HG03139 (cell line): Measurements from ENCODE around the gene TTK.
"Not testable (repeated sequence)": the region's sequence is repeated elsewhere in the genome, so short reads cannot be mapped to it uniquely, and the experiment has no call there.

Experiments
- ATAC-seq: cut with Tn5 transposase; IDR thresholded peaks from one replicate; pipeline ENCODE4 v1.9.1; 2021; ENCODE audit not compliant: unreplicated experiment

TTK gene

GRCh38 chr6:80021131-80021530 lies 16.7 kb downstream of the TTK start:
- no peak for ATAC-seq

GRCh38 chr6:80021591-80021990 lies 17.1 kb downstream of the TTK start:
- no peak for ATAC-seq

GRCh38 chr6:80022803-80023202 lies 18.4 kb downstream of the TTK start:
- no peak for ATAC-seq

GRCh38 chr6:80028589-80028988 lies 24.1 kb downstream of the TTK start:
- ATAC-seq = no peak

GRCh38 chr6:80029470-80029869 lies 25.0 kb downstream of the TTK start:
- peak; percentile 79 for ATAC-seq

GRCh38 chr6:80048220-80048619 lies 43.8 kb downstream of the TTK start:
- not testable (repeated sequence) for ATAC-seq

- ATAC-seq = no peak
Measured at GRCh38 chr6:80060774-80061173, 56.3 kb downstream of the TTK start.

- ATAC-seq = not testable (repeated sequence)
Measured at GRCh38 chr6:80068146-80068545, 63.7 kb downstream of the TTK start.

GRCh38 chr6:80070431-80070830 lies 66.0 kb downstream of the TTK start:
- ATAC-seq = not testable (repeated sequence)

- no peak for ATAC-seq
Measured at GRCh38 chr6:80077067-80077466, 72.6 kb downstream of the TTK start.

GRCh38 chr6:80088637-80089036 lies 84.2 kb downstream of the TTK start:
- no peak for ATAC-seq

GRCh38 chr6:80091506-80091905 lies 87.1 kb downstream of the TTK start:
- no peak for ATAC-seq
